HG03432 (cell line): ENCODE measurements around the gene KIF4A.
"Not testable (repeated sequence)": the region's sequence is repeated elsewhere in the genome, so short reads cannot be mapped to it uniquely, and the experiment has no call there.

Experiments used
- ATAC-seq: cut with Tn5 transposase; IDR thresholded peaks from one replicate; pipeline ENCODE4 v1.9.1; 2021; ENCODE audit warnings: mild to moderate bottlenecking, moderate library complexity; ENCODE audit not compliant: unreplicated experiment

KIF4A gene, protein sequence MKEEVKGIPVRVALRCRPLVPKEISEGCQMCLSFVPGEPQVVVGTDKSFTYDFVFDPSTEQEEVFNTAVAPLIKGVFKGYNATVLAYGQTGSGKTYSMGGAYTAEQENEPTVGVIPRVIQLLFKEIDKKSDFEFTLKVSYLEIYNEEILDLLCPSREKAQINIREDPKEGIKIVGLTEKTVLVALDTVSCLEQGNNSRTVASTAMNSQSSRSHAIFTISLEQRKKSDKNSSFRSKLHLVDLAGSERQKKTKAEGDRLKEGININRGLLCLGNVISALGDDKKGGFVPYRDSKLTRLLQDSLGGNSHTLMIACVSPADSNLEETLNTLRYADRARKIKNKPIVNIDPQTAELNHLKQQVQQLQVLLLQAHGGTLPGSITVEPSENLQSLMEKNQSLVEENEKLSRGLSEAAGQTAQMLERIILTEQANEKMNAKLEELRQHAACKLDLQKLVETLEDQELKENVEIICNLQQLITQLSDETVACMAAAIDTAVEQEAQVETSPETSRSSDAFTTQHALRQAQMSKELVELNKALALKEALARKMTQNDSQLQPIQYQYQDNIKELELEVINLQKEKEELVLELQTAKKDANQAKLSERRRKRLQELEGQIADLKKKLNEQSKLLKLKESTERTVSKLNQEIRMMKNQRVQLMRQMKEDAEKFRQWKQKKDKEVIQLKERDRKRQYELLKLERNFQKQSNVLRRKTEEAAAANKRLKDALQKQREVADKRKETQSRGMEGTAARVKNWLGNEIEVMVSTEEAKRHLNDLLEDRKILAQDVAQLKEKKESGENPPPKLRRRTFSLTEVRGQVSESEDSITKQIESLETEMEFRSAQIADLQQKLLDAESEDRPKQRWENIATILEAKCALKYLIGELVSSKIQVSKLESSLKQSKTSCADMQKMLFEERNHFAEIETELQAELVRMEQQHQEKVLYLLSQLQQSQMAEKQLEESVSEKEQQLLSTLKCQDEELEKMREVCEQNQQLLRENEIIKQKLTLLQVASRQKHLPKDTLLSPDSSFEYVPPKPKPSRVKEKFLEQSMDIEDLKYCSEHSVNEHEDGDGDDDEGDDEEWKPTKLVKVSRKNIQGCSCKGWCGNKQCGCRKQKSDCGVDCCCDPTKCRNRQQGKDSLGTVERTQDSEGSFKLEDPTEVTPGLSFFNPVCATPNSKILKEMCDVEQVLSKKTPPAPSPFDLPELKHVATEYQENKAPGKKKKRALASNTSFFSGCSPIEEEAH

GRCh38 chrX:70289793-70290770 lies at the start of gene KIF4A, which contains the start of gene PDZD11:
Gene KIF4A, plus strand, starts transcription at chrX:70290104. Its CDS starts 355 bp downstream, at chrX:70290459.
Gene PDZD11, minus strand, starts transcription at chrX:70289927. Its CDS starts 586 bp downstream, at chrX:70289341.
- peak; percentile 99 for ATAC-seq

DNA sequence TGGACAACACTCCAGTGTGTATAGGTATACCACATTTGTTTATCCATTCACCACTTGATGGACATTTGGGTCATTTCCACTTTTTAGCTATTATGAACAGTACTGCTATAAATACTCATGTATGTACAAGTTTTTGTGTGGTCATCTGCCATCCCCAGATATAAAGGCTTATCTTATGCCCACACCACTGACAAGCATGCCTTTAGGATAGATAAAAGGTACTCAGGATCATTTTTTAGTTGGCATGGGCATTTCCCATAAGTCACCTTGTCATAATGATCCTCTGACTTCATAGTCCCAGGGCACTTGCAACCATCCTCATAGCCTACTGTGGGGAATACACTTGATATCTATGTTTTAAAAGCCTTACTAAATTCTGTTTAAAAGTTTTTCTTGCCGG lies 49.2 kb upstream of the KIF4A start:
- no peak for ATAC-seq

- ATAC-seq = no peak
Observed at GRCh38 chrX:70241501-70241900, 48.4 kb upstream of the KIF4A start.

DNA sequence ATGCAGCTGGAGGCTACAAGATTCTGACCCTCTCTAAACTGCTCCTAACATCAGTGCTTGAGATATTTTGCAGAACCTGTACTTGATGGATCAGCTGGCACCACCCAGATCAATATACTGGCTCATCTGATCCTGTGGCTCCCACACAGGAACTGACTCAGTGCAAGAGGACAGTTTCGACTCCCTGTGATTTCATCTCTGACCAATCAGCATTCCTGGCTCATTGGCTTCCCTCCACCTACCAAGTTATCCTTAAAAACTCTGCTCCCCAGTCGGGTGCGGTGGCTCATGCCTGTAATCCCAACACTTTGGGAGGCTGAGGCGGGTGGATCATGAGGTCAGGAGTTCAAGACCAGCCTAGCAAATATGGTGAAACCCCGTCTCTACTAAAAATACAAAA lies 46.3 kb upstream of the KIF4A start:
- ATAC-seq = not testable (repeated sequence)

- ATAC-seq = no peak
Observed at GRCh38 chrX:70244881-70245280, 45.0 kb upstream of the KIF4A start.

- no peak for ATAC-seq
Observed at GRCh38 chrX:70247252-70247651, 42.7 kb upstream of the KIF4A start.

DNA sequence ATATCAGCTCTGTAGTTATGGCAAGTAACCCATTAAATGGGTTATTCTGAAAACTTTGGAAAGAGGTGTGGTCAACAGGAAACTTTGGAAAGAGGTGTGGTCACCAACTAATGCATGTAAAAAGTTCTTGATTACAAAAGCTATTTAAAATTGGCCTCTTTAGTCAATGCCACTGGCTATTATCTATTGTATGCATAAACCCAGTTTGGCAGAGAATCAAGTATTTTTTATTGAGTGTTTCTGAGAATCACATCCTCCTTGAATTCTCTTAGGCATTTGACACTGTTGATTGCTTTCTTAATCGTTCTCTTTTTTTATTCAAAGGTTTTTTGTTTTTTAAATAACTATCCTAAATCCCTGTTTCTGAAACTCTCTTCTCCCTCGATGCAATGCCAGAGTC lies 37.4 kb upstream of the KIF4A start:
- ATAC-seq = no peak

DNA sequence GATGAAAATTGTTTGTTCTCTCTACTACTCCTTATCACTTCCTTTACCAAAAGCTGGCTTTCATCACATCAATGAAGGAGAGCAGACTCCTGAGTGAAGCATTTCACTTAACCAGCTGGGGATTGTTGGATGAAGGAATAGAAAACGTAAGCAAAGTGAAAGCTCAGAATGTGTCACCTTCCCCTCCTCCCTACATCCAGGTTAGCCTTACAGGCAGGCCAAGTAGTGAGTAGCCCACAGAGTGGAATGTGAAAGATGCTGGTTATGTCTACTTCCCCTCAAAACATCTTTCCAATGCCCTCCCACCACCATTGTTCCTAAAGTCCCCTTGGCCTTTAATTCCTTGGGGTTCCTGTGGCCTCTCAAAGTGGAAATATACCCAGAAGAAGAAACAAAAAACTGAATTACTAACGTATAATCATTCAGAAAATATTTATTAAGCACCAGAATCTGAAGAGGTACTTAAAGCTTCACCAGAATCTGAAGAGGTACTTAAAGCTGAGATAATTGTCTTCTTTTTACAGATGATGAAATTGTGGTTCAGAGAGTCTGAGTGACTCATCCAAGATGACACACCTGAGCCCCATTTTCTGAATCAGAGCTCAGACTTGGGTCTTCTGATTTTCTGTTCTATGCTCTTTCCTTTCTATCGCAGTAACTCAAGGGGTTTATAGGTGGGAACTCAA lies 36.4 kb upstream of the KIF4A start:
- no peak for ATAC-seq

GRCh38 chrX:70254063-70254400 lies 35.9 kb upstream of the KIF4A start:
- no peak for ATAC-seq

- ATAC-seq = no peak
Observed at GRCh38 chrX:70254909-70255308, 35.0 kb upstream of the KIF4A start.

GRCh38 chrX:70255452-70255851 lies 34.5 kb upstream of the KIF4A start:
- ATAC-seq = no peak

GRCh38 chrX:70257423-70258288 lies 32.2 kb upstream of the KIF4A start:
- no peak for ATAC-seq

DNA sequence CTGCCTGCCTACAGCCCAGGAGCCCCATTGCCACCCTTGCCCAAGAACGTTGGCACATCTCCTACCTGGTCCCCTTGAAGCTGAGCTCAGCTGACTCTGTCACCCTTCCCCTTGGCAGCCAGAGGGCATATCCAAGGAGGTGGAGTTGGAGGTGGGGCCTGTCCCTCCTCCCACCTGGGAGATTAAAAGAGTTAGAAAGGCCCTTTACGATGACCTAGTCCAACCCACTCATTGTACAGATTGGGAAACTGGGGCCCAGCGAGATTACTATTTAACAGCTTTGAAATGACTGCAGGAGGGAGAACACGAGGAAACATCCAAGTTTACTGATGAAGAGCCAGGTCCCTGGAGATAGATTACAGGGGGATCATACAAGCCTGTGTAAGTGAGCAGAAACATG lies 29.8 kb upstream of the KIF4A start, which contains the start of gene P2RY4:
Gene P2RY4, minus strand, starts transcription at position 101 of the 400 bp plus-strand sequence. CDS start 580 bp downstream, outside the sequence.
- ATAC-seq = no peak

DNA sequence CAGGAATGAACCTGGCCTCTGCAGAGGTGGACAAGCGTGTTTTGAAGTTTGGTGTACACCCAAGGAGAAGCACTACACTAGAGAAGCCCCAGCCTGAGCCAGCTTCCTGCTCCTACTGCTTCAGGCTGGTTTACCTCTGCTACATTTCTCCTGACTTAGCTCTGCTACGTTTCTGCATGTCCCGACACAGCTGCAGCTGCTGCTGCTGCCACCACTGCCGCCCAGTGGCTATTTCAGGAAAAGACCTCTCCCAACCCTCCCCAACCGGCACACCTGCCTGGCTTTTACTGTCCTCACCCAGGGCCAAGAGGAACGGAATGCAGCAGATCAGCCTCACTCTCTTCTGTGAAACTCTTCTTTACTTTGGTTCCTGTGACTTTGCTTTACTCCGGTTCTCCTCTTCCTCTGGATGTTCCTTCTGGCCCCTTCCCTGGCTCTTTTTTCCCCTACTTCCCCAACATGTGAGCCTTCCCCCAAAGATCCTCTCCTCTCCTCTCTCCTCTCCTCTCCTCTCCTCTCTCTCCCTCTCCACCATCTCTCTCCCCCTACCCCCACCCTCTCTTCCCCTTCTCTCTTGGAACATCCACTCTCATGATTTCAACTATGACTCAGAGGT lies 26.8 kb upstream of the KIF4A start:
- ATAC-seq = peak; percentile 54

DNA sequence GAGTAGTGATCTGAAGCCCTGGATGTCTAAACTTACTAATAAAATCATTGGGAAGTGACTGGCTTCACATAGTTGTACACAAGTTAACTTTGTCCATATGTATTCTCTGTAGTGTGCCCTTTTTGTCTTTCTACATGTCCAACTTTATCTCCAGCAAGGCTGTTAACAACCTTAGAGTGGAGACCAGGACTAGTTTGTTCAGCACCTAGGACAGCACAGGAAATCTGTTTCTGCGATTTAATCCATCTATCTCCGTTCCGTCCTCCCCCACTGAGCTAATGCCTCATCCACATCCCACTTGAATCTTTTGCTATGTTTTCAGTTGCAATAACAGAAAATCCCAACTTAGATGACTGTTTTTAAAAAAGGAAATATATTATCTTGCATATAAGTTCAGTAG lies 25.1 kb upstream of the KIF4A start:
- no peak for ATAC-seq

- no peak for ATAC-seq
Observed at GRCh38 chrX:70268034-70268433, 21.9 kb upstream of the KIF4A start, which contains the start of gene ARR3. Gene ARR3, plus strand, starts transcription at chrX:70268334. Its CDS starts 1,052 bp downstream, at chrX:70269386.

DNA sequence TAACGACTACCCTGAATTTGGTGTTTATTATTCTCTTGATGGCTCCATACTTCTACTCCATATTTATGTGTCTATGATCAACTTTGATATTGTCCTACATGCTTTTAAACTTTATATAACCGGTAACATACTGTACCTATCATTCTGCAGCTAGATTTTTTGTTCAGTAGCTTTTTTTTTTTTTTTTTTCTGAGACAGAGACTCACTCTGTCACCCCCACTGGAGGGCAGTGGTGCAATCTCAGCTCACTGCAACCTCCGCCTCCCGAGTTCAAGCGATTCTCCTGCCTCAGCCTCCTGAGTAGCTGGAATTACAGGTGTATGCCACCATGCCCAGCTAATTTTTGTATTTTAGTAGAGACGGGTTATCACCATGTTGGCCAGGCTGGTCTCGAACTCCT lies 15.9 kb upstream of the KIF4A start:
- not testable (repeated sequence) for ATAC-seq

- no peak for ATAC-seq
Observed at GRCh38 chrX:70279081-70279480, 10.8 kb upstream of the KIF4A start.
